Kidney (tissue), 14 donors: ENCODE data around the gene TOGARAM2. TPM values are rescaled to one million over a fixed set of nuclear protein-coding genes. Genes with fewer than 3 reads are reported as not detected.
"Not testable (repeated sequence)": the region's sequence is repeated elsewhere in the genome, so short reads cannot be mapped to it uniquely, and the experiment has no call there.

Experiments used
- DNase-seq, 5 donors: peaks; one replicate each; pipeline ENCODE4 v3.0.0-alpha.2; 2013 to 2020
- FAIRE-seq: peaks from 2 replicates; lab custom pipeline; 2012; peaks lifted over from hg19 to GRCh38; lab: Jason Lieb, UNC
- H3K27ac ChIP-seq, 2 donors: one replicate each; pipeline ENCODE4 v1.7.0; 2013; ENCODE audit warnings: low read depth in 2 of 2, low read length in 2 of 2, inconsistent platforms in 1 of 2
- H3K27me3 ChIP-seq: one replicate; pipeline ENCODE4 v1.7.1; 2013; ENCODE audit warnings: low read length, inconsistent platforms; ENCODE audit not compliant: control insufficient read depth, insufficient read depth
- H3K36me3 ChIP-seq, 3 donors: one replicate each; pipeline versions ENCODE4 v1.7.0 to v1.7.1; 2013; ENCODE audit warnings: low read length in 3 of 3, control low read depth in 1 of 3, inconsistent platforms in 1 of 3; ENCODE audit not compliant: insufficient read depth in 3 of 3, control insufficient read depth in 2 of 3
- H3K4me1 ChIP-seq, 3 donors: one replicate each; pipeline versions ENCODE4 v1.7.0 to v1.7.1; 2013; ENCODE audit warnings: low read length in 3 of 3, inconsistent platforms in 1 of 3, low read depth in 1 of 3; ENCODE audit not compliant: control insufficient read depth in 2 of 3, insufficient read depth in 2 of 3
- H3K4me3 ChIP-seq, 3 donors: one replicate each; pipeline versions ENCODE4 v1.7.0 to v1.8.1; 2013; ENCODE audit warnings: low read length in 3 of 3, control low read depth in 1 of 3, inconsistent platforms in 1 of 3
- H3K9ac ChIP-seq, 3 donors: one replicate each; pipeline versions ENCODE4 v1.7.0 to v1.7.1; 2013; ENCODE audit warnings: low read length in 3 of 3, control low read depth in 1 of 3, inconsistent platforms in 1 of 3
- H3K9me3 ChIP-seq, 3 donors: one replicate each; pipeline versions ENCODE4 v1.7.0 to v1.7.1; 2013; ENCODE audit warnings: low read length in 3 of 3, control low read depth in 1 of 3, inconsistent platforms in 1 of 3; ENCODE audit not compliant: control insufficient read depth in 2 of 3, insufficient read depth in 1 of 3
- CTCF ChIP-seq: IDR thresholded peaks from 3 replicates; pipeline ENCODE4 v1.5.1; 2012; ENCODE audit warnings: mild to moderate bottlenecking, moderate library complexity, borderline replicate concordance; ENCODE audit not compliant: insufficient read depth; ENCODE audit errors: extremely low read depth
- intact Hi-C: fragments of 100-400 bp; cut with DNase I; formaldehyde crosslinking; loops from one replicate; pipeline ENCODE4 v1.11.1; 2022
- polyA plus RNA-seq: library from polyadenylated mRNA; stranded (reverse); fragments of 350-450 nt; fragmentation: Illumina TruSeq; extraction: RNeasy Lipid Tissue Mini Kit (QIAGEN cat#74804); gene quantifications from one replicate; pipeline ENCODE4 v1.2.3, GENCODE V29; 2014; ENCODE audit warnings: low read depth, low replicate concordance; ENCODE audit not compliant: insufficient read depth
- total RNA-seq: library from RNA; stranded (reverse); fragmentation: NEBNext Ultra II Directional; extraction: Animal tissue kit (Norgen Biotek cat#: 25700); gene quantifications from one replicate; pipeline ENCODE4 v1.2.1, GENCODE V29; 2021
- donor health status: control.
- donor health status: control.
- donor health status: control.
- donor health status: control.
- donor health status: control.
- donor health status: DM: yes; HTN: yes; CAD: no.
- donor health status: Normal renal cell carcinoma (clear cell type).

Gene TOGARAM2
- total and polyA plus RNA-seq, 2 donors from 2014 or later = 0.60 to 1.4 TPM

- no peaks in the 10 kb centered on the region for H3K4me1 ChIP-seq
- H3K27ac ChIP-seq = no peak overlapping the region
- DNase-seq (no peak), FAIRE-seq (no peak)
- no peak overlapping the region for H3K4me3 ChIP-seq
- H3K9ac ChIP-seq = no peak overlapping the region
- TF ChIP-seq CTCF = no peak
- H3K9me3 ChIP-seq = peaks cover 0 to 18% (median 0%) of the 10 kb centered on the region in 3 donors
- H3K36me3 ChIP-seq = no peaks in the 10 kb centered on the region
- intact Hi-C loops = no loop called here
- no peaks in the 10 kb centered on the region for H3K27me3 ChIP-seq
Measured at GRCh38 chr2:29082804-29083495, 101.9 kb downstream of the TOGARAM2 start.

GRCh38 chr2:29084554-29084953 is 103.5 kb downstream of the TOGARAM2 start:
- Histone ChIP-seq H3K9ac (no peak overlapping the region), H3K9me3 (peaks cover 0 to 12% (median 0%) of the 10 kb centered on the region in 3 donors), H3K27ac (no peak overlapping the region), H3K4me1 (no peaks in the 10 kb centered on the region), H3K36me3 (no peaks in the 10 kb centered on the region), H3K27me3 (no peaks in the 10 kb centered on the region), H3K4me3 (no peak overlapping the region)
- intact Hi-C loops = no loop called here
- FAIRE-seq (no peak), DNase-seq (no peak)
- no peak for TF ChIP-seq CTCF

GRCh38 chr2:29090311-29090710 is 109.2 kb downstream of the TOGARAM2 start:
- DNase-seq, FAIRE-seq, H3K27me3 ChIP-seq: not testable (repeated sequence)

GRCh38 chr2:29096969-29097368 is 115.9 kb downstream of the TOGARAM2 start:
- TF ChIP-seq CTCF = no peak
- Histone ChIP-seq H3K9ac (no peak overlapping the region), H3K9me3 (no peaks in the 10 kb centered on the region), H3K27me3 (no peaks in the 10 kb centered on the region), H3K4me1 (no peaks in the 10 kb centered on the region), H3K27ac (no peak overlapping the region), H3K4me3 (no peak overlapping the region), H3K36me3 (no peaks in the 10 kb centered on the region)
- intact Hi-C loops = no loop called here
- no peak for FAIRE-seq
- no peak for DNase-seq

More at GRCh38 chr2:29090311-29090710, 109.2 kb downstream of the TOGARAM2 start:
- H3K36me3 ChIP-seq, intact Hi-C loops, H3K4me1 ChIP-seq, H3K9me3 ChIP-seq, H3K27ac ChIP-seq, H3K9ac ChIP-seq, H3K4me3 ChIP-seq: not testable (repeated sequence)
